Progenitor cell of endocrine pancreas (in vitro differentiated cells): ENCODE results near the gene CD82. TPM values are rescaled to one million over a fixed set of nuclear protein-coding genes. Genes with fewer than 3 reads are reported as not detected.

Experiments used
- DNase-seq: peaks from one replicate; pipeline ENCODE4 v3.0.0; 2021; ENCODE audit warnings: low spot score; ENCODE audit not compliant: unreplicated experiment
- H3K27ac Mint-ChIP-seq: 2 replicates; pipeline ENCODE4 v1.8.0; 2021; ENCODE audit warnings: mild to moderate bottlenecking, moderate library complexity, mixed read lengths
- H3K27me3 Mint-ChIP-seq: 2 replicates; pipeline ENCODE4 v1.8.0; 2021; ENCODE audit warnings: mixed read lengths
- H3K36me3 Mint-ChIP-seq: 2 replicates; pipeline ENCODE4 v1.8.0; 2022; ENCODE audit warnings: mixed read lengths; ENCODE audit not compliant: insufficient read depth
- H3K4me1 Mint-ChIP-seq: 2 replicates; pipeline ENCODE4 v1.8.0; 2021; ENCODE audit warnings: low read depth, mixed read lengths
- H3K4me3 Mint-ChIP-seq: 2 replicates; pipeline ENCODE4 v1.8.0; 2021; ENCODE audit warnings: low read depth, mild to moderate bottlenecking, moderate library complexity, mixed read lengths
- H3K9me3 Mint-ChIP-seq: 2 replicates; pipeline ENCODE4 v1.8.0; 2021; ENCODE audit warnings: low read depth, mixed read lengths
- CTCF ChIP-seq: fragments of 200-600 bp; sonication (generic); IDR thresholded peaks from one replicate; pipeline ENCODE4 v1.5.0; 2021; ENCODE audit warnings: antibody characterized with exemption, mild to moderate bottlenecking; ENCODE audit not compliant: unreplicated experiment
- total RNA-seq: library from RNA; stranded (reverse); gene quantifications from 2 replicates; pipeline ENCODE4 v1.2.1, GENCODE V29; 2021

CD82 gene
- total RNA-seq, 1 donor from 2014 or later, result 9.3 TPM

GRCh38 chr11:44533921-44534711 is 31.3 kb upstream of the CD82 start:
- no peaks in the 10 kb centered on the region for H3K9me3 Mint-ChIP-seq
- TF ChIP-seq CTCF, result no peak
- peaks cover 35% of the 10 kb centered on the region for H3K27me3 Mint-ChIP-seq
- no peak overlapping the region for H3K27ac Mint-ChIP-seq
- H3K36me3 Mint-ChIP-seq, result no peaks in the 10 kb centered on the region
- no peaks in the 10 kb centered on the region for H3K4me1 Mint-ChIP-seq
- no peak for DNase-seq
- H3K4me3 Mint-ChIP-seq, result no peak overlapping the region

GRCh38 chr11:44535191-44535980 is 30.1 kb upstream of the CD82 start:
- TF ChIP-seq CTCF, result no peak
- peaks cover 31% of the 10 kb centered on the region for H3K27me3 Mint-ChIP-seq
- H3K36me3 Mint-ChIP-seq, result no peaks in the 10 kb centered on the region
- no peak for DNase-seq
- H3K4me3 Mint-ChIP-seq, result no peak overlapping the region
- no peaks in the 10 kb centered on the region for H3K4me1 Mint-ChIP-seq
- no peak overlapping the region for H3K27ac Mint-ChIP-seq
- H3K9me3 Mint-ChIP-seq, result no peaks in the 10 kb centered on the region

DNA sequence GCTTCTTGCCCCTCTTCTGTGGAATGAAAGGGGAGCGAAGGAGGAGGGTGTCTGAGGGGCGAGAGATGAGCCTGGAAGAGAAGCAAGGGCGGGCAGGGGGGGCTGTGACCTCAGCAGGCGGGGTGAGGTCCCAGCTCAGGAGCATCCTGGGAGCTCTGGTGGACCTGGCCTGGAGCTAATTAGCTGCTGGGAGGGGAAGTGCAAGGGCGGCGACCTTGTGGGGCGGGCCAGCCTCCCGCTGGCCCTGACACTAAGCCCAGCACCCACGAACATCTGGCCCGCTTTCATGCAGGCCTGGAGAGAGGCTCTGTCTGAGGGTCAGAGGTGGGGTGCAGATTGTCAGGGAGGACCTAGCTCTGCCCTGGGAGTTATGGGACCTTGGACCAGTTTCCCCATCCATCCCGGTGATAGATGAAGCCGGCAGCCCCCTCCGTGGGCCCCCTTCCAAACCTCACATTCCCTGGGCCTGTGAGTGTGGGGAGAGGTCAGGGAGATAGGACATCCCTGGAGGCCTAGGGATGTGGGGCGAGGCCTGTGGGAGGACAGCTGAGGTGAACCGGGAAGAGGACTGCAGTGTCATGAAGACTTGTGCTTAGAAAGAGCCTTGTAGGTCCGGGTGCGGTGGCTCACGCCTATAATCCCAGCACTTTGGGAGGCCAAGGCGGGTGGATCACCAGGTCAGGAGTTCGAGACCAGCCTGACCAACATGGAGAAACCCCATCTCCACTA is 28.5 kb upstream of the CD82 start:
- Mint-ChIP-seq H3K27me3 (peaks cover 31% of the 10 kb centered on the region), H3K4me3 (no peak overlapping the region), H3K9me3 (no peaks in the 10 kb centered on the region), H3K4me1 (no peaks in the 10 kb centered on the region), H3K27ac (no peak overlapping the region), H3K36me3 (no peaks in the 10 kb centered on the region)
- DNase-seq, result no peak
- TF ChIP-seq CTCF, result no peak

GRCh38 chr11:44537679-44538078 is 27.8 kb upstream of the CD82 start:
- no peak overlapping the region for H3K27ac Mint-ChIP-seq
- no peaks in the 10 kb centered on the region for H3K9me3 Mint-ChIP-seq
- TF ChIP-seq CTCF, result no peak

More at GRCh38 chr11:44537679-44538078, 27.8 kb upstream of the CD82 start:
- no peaks in the 10 kb centered on the region for H3K36me3 Mint-ChIP-seq
- H3K4me3 Mint-ChIP-seq, result no peak overlapping the region
- no peaks in the 10 kb centered on the region for H3K4me1 Mint-ChIP-seq
- H3K27me3 Mint-ChIP-seq, result peaks cover 31% of the 10 kb centered on the region
- no peak for DNase-seq
